CD4-positive, alpha-beta T cell treated with Interleukin-1 beta for 1 hour (primary cell): ENCODE results near the gene APLP1.
"Not testable (repeated sequence)": the region's sequence is repeated elsewhere in the genome, so short reads cannot be mapped to it uniquely, and the experiment has no call there.

Source experiments
- DNase-seq, 2 donors: peaks; one replicate each; pipeline ENCODE4 v3.0.0-alpha.2; 2020 to 2022

APLP1 gene

GRCh38 chr19:35868172-35868822, at the start of gene APLP1:
APLP1 (plus strand) TSS chr19:35868574; CDS start chr19:35868637, 63 bp downstream.
- DNase-seq = peak; percentile 59 to 67

DNA sequence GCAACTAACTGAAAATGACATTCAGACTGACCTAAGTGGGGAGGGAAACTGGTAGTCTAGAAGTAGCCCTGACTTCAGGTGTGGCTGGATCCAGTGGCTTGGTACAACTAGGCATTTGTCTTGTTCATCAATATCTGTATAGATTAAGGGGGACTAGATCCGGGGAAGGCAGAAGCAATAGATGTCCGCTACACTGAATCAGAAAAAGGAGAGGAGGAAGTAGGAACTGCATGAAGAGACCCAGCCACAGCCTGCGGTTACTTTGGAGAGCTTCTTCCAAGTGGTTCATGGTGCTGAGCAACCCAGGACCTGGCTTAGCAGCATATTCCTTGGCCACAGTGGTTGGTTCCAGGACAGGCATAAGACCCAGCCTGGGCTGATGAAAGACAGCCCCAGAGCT, 45.8 kb upstream of the APLP1 start:
- no peak for DNase-seq

DNA sequence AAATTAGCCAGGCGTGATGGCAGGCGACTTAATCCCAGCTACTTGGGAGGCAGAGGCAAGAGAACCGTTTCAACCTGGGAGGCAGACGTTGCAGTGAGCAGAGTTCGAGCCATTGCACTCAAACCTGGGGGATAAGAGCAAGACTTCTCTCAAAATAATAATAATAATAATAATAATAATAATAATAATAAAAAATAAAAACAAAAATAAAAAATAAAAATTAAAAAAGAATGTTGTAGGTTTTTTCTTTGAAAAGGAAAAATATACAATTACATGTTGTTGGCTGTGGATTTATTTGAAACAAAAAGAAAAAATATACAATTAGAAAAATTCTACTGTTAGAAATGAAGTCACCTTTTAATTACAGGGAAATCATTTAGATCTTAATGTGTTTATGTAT, 44.2 kb upstream of the APLP1 start:
- DNase-seq = no peak

DNA sequence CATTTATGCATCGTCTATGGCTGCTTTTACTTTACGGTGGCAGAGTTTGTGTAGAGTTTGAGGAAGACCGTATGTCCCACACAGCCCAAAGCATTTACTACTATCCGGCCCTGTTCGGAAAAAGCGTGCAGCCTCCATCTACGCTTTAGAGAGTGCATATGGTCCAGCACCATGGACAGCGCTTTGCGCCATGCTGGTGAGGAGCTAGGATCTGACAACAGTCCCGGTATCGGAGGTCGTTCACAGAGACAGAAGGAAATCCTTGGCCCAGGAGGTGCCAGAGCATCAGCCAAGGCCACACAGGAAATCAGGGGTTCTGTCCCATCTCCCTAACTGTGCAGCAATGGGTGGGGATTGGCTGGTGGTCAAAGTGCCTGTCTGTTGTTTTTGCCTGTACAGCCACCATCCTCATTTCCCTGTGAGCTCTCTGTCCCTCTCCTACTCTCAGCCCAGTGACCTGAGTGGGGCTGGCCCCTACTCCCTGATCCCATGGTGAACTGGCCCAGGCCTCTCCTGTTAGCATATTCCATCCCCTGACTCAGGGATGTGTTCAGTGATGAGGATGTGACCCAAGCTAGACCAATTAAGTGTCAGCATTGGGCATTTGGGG, 39.6 kb upstream of the APLP1 start:
- peak; percentile 15 to 33 for DNase-seq

GRCh38 chr19:35830986-35831385, 37.4 kb upstream of the APLP1 start:
- no peak for DNase-seq

DNA sequence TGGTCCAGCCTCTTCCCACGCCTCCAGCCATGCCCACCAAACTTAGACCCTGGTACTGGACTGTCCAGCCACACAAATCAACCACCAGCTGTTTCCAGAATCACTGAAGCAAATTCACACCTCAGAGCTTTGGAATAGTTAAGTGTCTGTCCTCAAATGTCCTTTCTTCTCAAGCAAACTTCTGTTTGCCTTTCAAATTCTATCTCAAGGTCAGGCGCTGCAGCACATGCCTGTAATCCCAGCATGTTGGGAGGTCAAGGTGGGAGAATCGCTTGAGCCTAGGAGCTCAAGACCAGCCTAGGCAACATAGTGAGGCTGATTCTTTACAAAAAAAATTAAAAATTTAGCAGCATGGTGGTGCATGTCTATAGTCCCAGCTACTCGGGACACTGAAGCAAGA, 36.3 kb upstream of the APLP1 start:
- DNase-seq = no peak

DNA sequence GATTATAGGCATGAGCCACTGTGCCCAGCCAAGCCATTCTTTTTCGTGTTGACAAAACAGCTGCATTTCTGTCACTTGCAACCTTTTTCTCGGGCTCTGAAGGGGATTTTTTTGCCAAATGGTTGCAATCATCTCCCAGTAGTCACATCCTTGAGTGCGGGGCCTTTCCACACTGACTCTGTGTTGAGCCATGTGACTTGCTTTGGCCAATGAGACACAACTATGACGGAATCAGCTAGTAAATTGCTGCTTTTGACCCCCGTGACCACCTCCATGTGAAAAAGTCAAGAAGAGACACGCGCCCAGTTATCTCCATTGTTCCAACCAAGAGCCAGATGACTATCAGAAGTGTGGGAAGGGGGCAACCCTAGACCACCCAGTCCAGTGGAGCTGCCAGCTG, 34.4 kb upstream of the APLP1 start:
- DNase-seq = no peak

- not testable (repeated sequence) for DNase-seq
Measured at GRCh38 chr19:35836096-35836495, 32.3 kb upstream of the APLP1 start.

GRCh38 chr19:35841961-35842595, 26.3 kb upstream of the APLP1 start:
- DNase-seq = no peak

DNA sequence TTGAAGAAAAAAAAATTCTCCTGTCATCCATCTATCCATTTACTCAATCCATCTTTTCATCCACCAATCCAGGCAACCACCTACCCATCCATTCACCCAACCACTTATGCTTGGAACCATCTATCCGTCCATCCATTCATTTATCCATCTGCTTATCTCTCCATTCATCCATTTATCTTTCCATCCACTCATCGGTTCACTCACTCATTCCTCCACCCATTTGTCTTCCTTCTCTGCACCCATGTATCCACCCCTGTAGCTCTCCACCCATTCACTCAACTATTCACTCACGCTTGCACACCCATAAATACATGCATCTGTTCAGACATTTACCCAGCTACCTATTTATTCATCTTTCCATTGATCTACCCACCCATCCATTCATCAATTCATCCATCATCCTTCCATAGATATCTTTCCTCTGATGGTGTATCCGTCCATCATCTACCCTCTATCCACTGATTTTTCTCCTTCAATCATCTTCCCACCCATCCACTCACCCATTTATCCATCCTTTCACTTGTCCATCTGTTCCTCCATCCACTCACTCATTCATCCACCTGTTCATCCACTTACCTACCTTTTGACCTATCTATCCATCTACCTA, 25.6 kb upstream of the APLP1 start:
- DNase-seq = no peak

- no peak for DNase-seq
Measured at GRCh38 chr19:35843676-35844481, 24.5 kb upstream of the APLP1 start.

DNA sequence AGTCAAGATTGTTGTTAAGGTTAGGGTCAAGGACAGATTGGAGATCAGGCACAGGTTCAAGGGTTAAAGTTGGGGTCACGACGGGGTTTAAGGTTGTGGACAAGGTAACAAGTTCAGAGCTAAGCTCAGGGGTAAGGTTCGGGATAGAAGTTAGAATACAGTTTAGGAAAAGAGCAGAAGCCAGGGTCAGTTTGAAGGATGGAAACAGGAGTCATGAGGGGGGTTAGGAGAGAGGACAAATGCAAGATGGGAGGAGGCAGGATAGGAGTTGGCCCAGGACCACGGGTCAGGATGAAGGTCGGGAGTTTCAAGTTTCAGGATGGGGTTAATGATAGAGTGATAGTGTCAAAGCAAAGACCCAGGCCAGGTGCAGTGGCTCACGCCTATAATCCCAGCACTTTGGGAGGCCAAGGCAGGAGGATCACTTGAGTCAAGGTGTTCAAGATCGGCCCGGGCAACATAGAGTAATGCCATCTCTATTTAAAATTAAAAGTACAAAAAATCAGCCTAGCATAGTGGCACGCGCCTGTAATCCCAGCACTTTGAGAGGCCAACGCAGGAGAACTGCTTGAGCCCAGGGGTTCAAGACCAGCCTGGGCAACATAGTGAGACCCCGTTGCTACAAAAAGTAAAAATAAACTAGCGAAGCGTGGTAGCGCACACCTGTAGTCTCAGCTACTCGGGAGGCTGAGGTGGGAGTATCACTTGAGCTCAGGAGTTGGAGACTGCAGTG, 23.7 kb upstream of the APLP1 start:
- no peak for DNase-seq

- no peak for DNase-seq
Measured at GRCh38 chr19:35845215-35846037, 22.9 kb upstream of the APLP1 start.

- DNase-seq = no peak
Measured at GRCh38 chr19:35846038-35846668, 22.2 kb upstream of the APLP1 start.

DNA sequence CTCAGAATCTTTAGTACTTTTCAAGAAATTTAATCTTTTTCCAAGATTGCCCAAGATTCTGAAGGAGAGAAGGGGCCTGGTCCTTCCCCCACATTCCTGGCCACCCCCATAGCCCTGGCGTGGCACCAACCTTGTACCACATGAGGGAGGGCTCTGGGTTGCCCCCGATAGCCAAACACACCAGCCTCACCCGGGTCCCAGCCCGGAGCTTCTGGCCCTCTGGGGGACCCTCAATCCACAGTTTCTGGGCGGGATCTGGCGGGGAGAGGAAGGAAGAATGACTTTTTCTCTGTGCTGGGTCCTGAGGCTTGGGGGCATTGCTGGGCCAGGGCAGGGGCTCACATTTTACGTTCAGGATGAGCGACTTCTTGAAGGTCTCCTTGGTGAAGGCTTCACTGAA, 20.5 kb upstream of the APLP1 start:
- no peak for DNase-seq

- no peak for DNase-seq
Measured at GRCh38 chr19:35848486-35848885, 19.9 kb upstream of the APLP1 start.

DNA sequence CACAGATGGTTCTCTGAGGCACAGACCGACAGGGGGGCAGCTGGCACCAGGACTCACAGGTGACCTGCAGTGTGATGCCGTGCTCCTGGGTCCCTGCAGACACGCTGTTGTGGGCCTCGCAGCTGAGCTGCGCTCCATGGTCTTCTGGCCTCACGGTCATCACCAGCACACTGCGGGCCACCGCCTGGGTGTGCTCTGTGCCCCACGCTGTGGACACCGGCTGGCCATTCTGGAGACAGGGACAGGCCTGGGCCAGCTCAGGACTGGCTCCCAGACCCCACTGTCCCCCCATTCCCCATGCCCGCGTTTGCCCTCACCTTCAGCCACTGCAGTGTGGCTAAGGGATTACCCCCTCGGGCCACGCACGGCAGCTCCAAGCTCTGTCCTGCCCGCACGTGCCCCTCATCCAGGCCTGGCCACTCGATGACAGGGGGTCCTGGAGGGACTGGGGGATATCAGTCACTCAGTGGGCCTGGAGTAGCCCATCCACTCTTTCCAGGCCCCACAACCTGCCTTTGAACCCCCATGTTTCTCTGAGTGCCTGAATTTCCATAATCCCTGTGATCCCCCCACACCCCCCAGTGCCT, 19.4 kb upstream of the APLP1 start:
- no peak for DNase-seq

DNA sequence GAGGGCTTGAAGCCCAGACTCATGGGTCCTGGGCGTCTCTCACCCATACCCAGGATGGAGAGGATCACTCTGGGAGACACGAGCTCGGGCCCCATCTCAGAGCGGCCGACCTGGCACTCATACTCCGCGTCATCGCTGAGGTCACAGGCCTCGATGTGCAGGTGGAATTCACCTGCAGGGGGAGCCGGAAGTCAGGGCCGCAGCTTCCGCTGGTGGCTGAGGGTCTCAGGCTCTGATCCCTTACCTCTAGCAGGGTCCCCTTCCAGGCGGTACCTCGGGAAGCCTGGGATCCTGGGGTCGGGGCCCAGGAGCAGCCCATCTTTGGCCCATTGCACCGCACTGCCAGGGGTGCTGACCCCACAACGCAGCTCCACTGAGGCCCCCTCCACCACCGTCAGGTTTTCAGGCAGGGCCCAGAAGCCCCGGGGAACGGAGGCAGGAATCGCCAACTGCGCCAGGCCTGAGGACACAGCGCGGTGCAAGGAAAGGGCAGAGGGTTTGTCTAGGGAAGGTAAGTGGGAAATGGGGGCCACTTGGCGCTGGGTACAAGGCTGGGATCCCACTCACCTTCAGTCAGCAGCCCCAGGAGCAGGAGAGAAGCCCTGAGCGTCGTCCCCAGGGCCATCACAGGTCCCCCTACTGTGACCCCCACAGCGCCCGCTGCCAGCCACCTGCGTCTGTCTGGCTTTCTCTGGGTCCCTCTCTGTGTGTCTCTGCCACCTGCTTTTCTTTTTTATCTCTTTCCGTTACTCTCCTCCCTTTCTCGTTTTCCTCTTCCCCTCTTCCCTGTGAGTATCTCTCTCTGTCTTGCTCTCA, 17.0 kb upstream of the APLP1 start:
- peak; percentile 10 to 23 for DNase-seq

DNA sequence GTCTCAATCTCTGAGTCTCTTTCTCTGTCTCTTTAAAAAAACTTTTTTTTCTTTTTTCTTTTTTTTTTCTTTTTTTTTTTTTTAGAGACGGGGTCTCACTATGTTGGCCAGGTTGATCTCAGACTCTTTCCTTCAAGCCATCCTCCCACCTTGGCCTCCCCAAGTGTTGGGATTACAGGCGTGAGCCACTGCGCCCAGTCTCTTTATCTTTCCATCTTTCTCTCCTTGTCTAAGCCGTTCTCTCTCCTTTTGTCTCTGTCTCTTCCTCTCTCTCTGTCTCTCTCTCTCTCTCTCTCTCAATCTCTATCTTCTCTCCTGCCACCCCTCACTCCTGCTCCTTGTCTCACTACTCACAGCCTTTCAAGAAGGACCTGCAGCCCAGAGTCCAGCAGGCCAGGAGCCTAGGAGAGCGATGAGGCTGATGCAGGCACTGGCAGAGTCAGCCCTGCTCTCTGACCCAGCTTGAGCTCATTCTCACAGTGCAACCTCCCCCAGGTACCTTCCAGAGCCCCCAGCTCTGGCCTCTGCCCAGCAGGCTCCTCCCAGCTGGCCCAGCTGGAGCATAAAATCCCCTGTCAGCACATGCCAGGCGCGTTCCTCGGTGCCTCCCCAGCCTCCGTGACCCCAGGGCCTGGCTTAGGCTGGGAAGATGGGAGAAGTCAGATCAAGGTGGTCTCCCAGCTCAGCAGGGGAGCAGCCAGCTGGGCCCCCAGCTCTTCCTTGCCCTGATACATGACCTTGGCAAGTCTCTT, 16.2 kb upstream of the APLP1 start, which contains the start of gene NPHS1:
Gene NPHS1 (minus strand): TSS at position 476 of the 752 bp plus-strand sequence. CDS start 667 bp downstream, outside the sequence.
- DNase-seq = no peak
